ENCODE measurements around the gene C19orf47. TPM values are rescaled to one million over a fixed set of nuclear protein-coding genes. Genes with fewer than 3 reads are reported as not detected.

The C19orf47 gene
- total RNA-seq, 1 donor from 2014 or later: 14.6 TPM

- Mint-ChIP-seq H3K27ac (peak overlapping the region; percentile 48), H3K27me3 (no peaks in the 10 kb centered on the region)
Measured at GRCh38 chr19:40273469-40274360, 74.5 kb downstream of the C19orf47 start.

GRCh38 chr19:40272261-40272660 lies 75.9 kb downstream of the C19orf47 start:
- POLR2A ChIA-PET: no interaction called here
- Mint-ChIP-seq H3K36me3 (ENCODE audit: low read depth) (peaks cover 44% of the 10 kb centered on the region), H3K4me3 (no peak overlapping the region), H3K9me3 (no peaks in the 10 kb centered on the region), H3K4me1 (peaks cover 56% of the 10 kb centered on the region), H3K27ac (peak overlapping the region; percentile 5), H3K27me3 (no peaks in the 10 kb centered on the region)
- intact Hi-C loops (cut with micrococcal nuclease): no loop called here
- DNase-seq (no peak), ATAC-seq (ENCODE audit: low read depth) (no peak)
- no peak for TF ChIP-seq CTCF (IDR thresholded peaks at IDR 0.05)
- CTCF ChIA-PET: no interaction called here

More at GRCh38 chr19:40273469-40274360, 74.5 kb downstream of the C19orf47 start:
- intact Hi-C loops (cut with micrococcal nuclease): no loop called here
- Mint-ChIP-seq H3K9me3 (no peaks in the 10 kb centered on the region), H3K36me3 (ENCODE audit: low read depth) (peaks cover 34% of the 10 kb centered on the region), H3K4me3 (no peak overlapping the region), H3K4me1 (peaks cover 59% of the 10 kb centered on the region)
- no peak for TF ChIP-seq CTCF (IDR thresholded peaks at IDR 0.05)
- no peak for DNase-seq
- ATAC-seq (ENCODE audit: low read depth): no peak
- ChIA-PET POLR2A (interaction anchor here (1.2 kb wide), 1 partner anchor 10 kb away, joined by 6 read pairs; the partner anchor contains the start of gene AKT2), CTCF (no interaction called here)

GRCh38 chr19:40271706-40272105 lies 76.5 kb downstream of the C19orf47 start:
- intact Hi-C loops (cut with micrococcal nuclease): no loop called here
- DNase-seq (no peak), ATAC-seq (ENCODE audit: low read depth) (no peak)
- no peak for TF ChIP-seq CTCF (IDR thresholded peaks at IDR 0.05)
- Mint-ChIP-seq H3K36me3 (ENCODE audit: low read depth) (peaks cover 49% of the 10 kb centered on the region), H3K4me1 (peaks cover 55% of the 10 kb centered on the region), H3K4me3 (no peak overlapping the region), H3K27ac (no peak overlapping the region), H3K9me3 (no peaks in the 10 kb centered on the region), H3K27me3 (no peaks in the 10 kb centered on the region)
- ChIA-PET CTCF (no interaction called here), POLR2A (interaction anchor here (0.5 kb wide), 1 partner anchor 984 kb away, joined by 3 read pairs; no protein-coding TSS in a partner anchor)

- H3K4me1 Mint-ChIP-seq: peaks cover 50% of the 10 kb centered on the region
- CTCF ChIA-PET: interaction anchor here (0.6 to 1.0 kb wide), 2 partner anchors 35 to 292 kb away, joined by 3 to 5 read pairs; no protein-coding TSS in a partner anchor
- intact Hi-C loops (cut with micrococcal nuclease): no loop called here
Measured at GRCh38 chr19:40270362-40271089, 77.7 kb downstream of the C19orf47 start.

More at GRCh38 chr19:40270362-40271089, 77.7 kb downstream of the C19orf47 start:
- H3K36me3 Mint-ChIP-seq (ENCODE audit: low read depth): peaks cover 52% of the 10 kb centered on the region
- TF ChIP-seq CTCF (IDR thresholded peaks at IDR 0.05): no peak
- ATAC-seq (ENCODE audit: low read depth) (no peak), DNase-seq (no peak)
- H3K4me3 Mint-ChIP-seq: no peak overlapping the region
- POLR2A ChIA-PET: interaction anchor here (0.7 kb wide), 1 partner anchor 98 kb away, joined by 5 read pairs; no protein-coding TSS in a partner anchor
- no peaks in the 10 kb centered on the region for H3K9me3 Mint-ChIP-seq
- no peak overlapping the region for H3K27ac Mint-ChIP-seq
- H3K27me3 Mint-ChIP-seq: no peaks in the 10 kb centered on the region

Other genes starting within 250 kb of the C19orf47 start
- 16.4 and 20.5 TPM in 2 replicates for gene MAP3K10, start 157.0 kb downstream of the C19orf47 start, total RNA-seq
- gene TTC9B, start 130.0 kb downstream of the C19orf47 start, total RNA-seq: not detected in 2 replicates
- 0.16 and 0.42 TPM in 2 replicates for gene CCNP, start 121.7 kb downstream of the C19orf47 start, total RNA-seq
- gene AKT2, start 63.1 kb downstream of the C19orf47 start, total RNA-seq: 157 and 176 TPM in 2 replicates
- gene PLD3, start 298 bp upstream of the C19orf47 start, total RNA-seq: 37.0 and 37.8 TPM in 2 replicates
- 0.09 TPM in 1 of 2 replicates, not detected in the other for gene HIPK4, start 41.8 kb upstream of the C19orf47 start, total RNA-seq
- gene PRX, start 65.0 kb upstream of the C19orf47 start, total RNA-seq: 1.4 and 1.7 TPM in 2 replicates
- gene SERTAD1, start 77.6 kb upstream of the C19orf47 start, total RNA-seq: 13.4 and 13.9 TPM in 2 replicates
- gene SERTAD3, start 95.9 kb upstream of the C19orf47 start, total RNA-seq: 43.5 and 48.4 TPM in 2 replicates
- gene BLVRB, start 117.3 kb upstream of the C19orf47 start, total RNA-seq: 12.3 and 14.6 TPM in 2 replicates
- gene SPTBN4, start 118.6 kb upstream of the C19orf47 start, total RNA-seq: 0.20 and 0.49 TPM in 2 replicates
- 184 and 213 TPM in 2 replicates for gene SHKBP1, start 228.5 kb upstream of the C19orf47 start, total RNA-seq